Activated T-helper 2 cell treated with anti-CD3 and anti-CD28 coated beads, Interferon-gamma antibody, Interleukin-2, Interleukin-4, amounts not matched to agents 10 μg/mL and 5 μg/mL and 100 μg/mL, durations not matched to agents 14 hours and 24 hours and 36 hours (primary cell): ENCODE results near the gene MARCHF7. TPM values are rescaled to one million over a fixed set of nuclear protein-coding genes. Genes with fewer than 3 reads are reported as not detected.
"Not testable (repeated sequence)": the region's sequence is repeated elsewhere in the genome, so short reads cannot be mapped to it uniquely, and the experiment has no call there.

Source experiments
- DNase-seq: peaks from one replicate; pipeline ENCODE4 v3.0.0; 2021; ENCODE audit warnings: low spot score
- H3K27ac Mint-ChIP-seq: one replicate; pipeline ENCODE4 v1.8.0; 2021; ENCODE audit warnings: mixed read lengths
- H3K27me3 Mint-ChIP-seq: one replicate; pipeline ENCODE4 v1.8.0; 2021; ENCODE audit warnings: low read depth, mixed read lengths
- H3K36me3 Mint-ChIP-seq: one replicate; pipeline ENCODE4 v1.8.0; 2021; ENCODE audit warnings: low read depth, mixed read lengths
- H3K4me1 Mint-ChIP-seq: one replicate; pipeline ENCODE4 v1.8.0; 2021; ENCODE audit warnings: low read depth, mixed read lengths
- H3K4me3 Mint-ChIP-seq: one replicate; pipeline ENCODE4 v1.8.0; 2021; ENCODE audit warnings: low read depth, mild to moderate bottlenecking, moderate library complexity, mixed read lengths
- H3K9me3 Mint-ChIP-seq: one replicate; pipeline ENCODE4 v1.8.0; 2021; ENCODE audit warnings: mixed read lengths
- intact Hi-C: fragments of 100-400 bp; cut with micrococcal nuclease; formaldehyde crosslinking; loops from one replicate; pipeline ENCODE4 v1.15.1; 2023
- total RNA-seq: library from RNA; stranded (reverse); gene quantifications from 2 replicates; pipeline ENCODE4 v1.2.3, GENCODE V29; 2022

Gene MARCHF7
- total RNA-seq = 80.0 and 83.1 TPM in 2 replicates

DNA sequence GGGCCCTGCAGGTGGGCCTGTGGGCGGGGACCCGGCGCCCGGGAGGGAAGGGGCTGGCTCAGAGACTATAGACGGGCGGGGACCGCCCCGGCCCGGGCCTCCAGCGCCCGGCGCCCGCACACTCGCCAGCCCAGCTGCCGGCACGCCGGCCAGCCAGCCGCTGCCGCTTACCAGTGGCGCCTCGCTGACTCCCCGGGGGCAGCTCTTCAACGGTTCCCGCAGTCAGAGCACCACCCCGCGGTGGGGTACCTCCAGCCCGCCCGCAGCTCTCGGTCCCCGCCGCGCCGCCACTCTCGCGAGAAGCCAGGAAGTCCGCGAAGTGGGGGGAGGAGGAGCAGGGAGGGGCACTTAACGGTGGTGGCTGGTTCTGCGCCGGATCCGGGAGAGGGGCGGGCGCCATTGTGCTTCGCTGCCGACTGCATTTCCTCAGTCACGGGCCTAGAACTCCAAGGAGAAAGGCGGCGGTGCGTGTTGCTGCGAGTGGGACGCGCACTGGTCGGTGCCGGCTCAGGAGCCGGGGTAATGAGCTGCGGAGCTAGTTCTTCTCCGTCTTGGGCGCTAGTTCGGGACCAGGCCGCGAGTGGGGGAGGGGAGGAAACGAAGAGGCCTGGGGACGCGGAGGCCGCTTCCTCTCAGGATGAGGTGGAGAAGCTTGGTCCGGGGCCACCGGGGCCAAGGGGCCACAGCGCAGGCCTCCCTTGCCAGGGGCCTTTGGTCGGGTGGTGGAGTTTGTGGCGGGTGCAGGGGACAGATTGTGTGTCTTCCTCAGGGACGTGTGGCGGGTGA, at the start of gene MARCHF7:
MARCHF7 (plus strand) TSS at position 364 of the 786 bp plus-strand sequence. CDS start 16,517 bp downstream, outside the sequence.
- Mint-ChIP-seq H3K27me3 (no peaks in the 10 kb centered on the region), H3K9me3 (no peaks in the 10 kb centered on the region)
- intact Hi-C loops = loop anchor here (1.0 to 10.0 kb wide), 8 partner anchors 35 to 1255 kb away; partner anchors contain the start of genes BAZ2B, CCDC148, LY75 and PKP4

GRCh38 chr2:159667423-159667822, 44.9 kb upstream of the MARCHF7 start:
- H3K4me1 Mint-ChIP-seq, DNase-seq, intact Hi-C loops, H3K27me3 Mint-ChIP-seq, H3K9me3 Mint-ChIP-seq, H3K36me3 Mint-ChIP-seq, H3K4me3 Mint-ChIP-seq, H3K27ac Mint-ChIP-seq: not testable (repeated sequence)

More for the DNA sequence above, at the start of gene MARCHF7:
- H3K27ac Mint-ChIP-seq = peak within 1 kb of the TSS; percentile 99
- H3K4me3 Mint-ChIP-seq = peak within 1 kb of the TSS; percentile 99
- H3K36me3 Mint-ChIP-seq = peaks cover 58% of the 10 kb centered on the region
- peak; percentile 97 for DNase-seq
- H3K4me1 Mint-ChIP-seq = peaks cover 36% of the 10 kb centered on the region

- intact Hi-C loops = no loop called here
- H3K4me3 Mint-ChIP-seq = no peak overlapping the region
Measured at GRCh38 chr2:159671047-159671446, 41.3 kb upstream of the MARCHF7 start.

DNA sequence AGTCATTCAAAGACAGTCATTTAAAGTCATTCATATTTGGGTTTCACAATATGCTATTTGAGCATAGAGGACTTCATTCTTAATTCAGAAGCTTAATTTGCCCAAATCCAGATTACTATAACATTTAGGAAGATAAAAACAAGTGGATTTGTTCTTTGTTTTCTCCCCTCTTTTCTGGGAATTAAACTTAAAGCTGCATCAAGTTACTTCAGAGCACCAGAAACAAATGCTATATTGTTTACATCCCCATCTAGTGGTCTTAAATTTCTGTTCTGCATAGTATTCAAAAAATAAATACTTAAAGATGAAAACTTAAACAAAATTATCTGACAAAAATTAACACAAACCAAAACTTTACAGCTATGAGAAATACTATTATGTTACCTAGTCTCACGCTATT, 34.7 kb upstream of the MARCHF7 start:
- Mint-ChIP-seq H3K27ac (no peak overlapping the region), H3K27me3 (peaks cover 2% of the 10 kb centered on the region), H3K4me1 (no peaks in the 10 kb centered on the region)

More at GRCh38 chr2:159671047-159671446, 41.3 kb upstream of the MARCHF7 start:
- H3K4me1 Mint-ChIP-seq = no peaks in the 10 kb centered on the region
- no peaks in the 10 kb centered on the region for H3K36me3 Mint-ChIP-seq
- no peak overlapping the region for H3K27ac Mint-ChIP-seq
- H3K27me3 Mint-ChIP-seq = no peaks in the 10 kb centered on the region
- H3K9me3 Mint-ChIP-seq = no peaks in the 10 kb centered on the region
- DNase-seq = no peak

DNA sequence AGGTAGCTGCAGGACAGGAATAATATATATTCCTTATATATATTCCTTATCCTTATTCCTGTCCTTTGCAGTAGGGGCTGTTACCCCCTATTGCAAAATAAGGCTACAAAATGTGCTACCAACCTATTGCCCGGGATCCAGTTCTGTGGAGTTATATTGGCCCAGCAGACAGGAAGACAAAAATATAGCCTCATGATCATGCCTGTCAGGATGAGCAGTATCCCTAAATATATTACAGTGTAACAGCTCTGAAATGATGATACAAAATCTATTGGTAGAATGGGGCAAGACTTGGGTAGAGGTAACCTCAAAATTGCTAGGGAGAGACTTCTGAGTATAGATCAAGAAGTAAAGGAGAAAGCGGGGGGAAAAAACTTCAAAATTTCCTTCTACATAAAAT, 31.6 kb upstream of the MARCHF7 start:
- no peak overlapping the region for H3K27ac Mint-ChIP-seq
- no peak for DNase-seq
- intact Hi-C loops = no loop called here
- no peak overlapping the region for H3K4me3 Mint-ChIP-seq
- peaks cover 2% of the 10 kb centered on the region for H3K27me3 Mint-ChIP-seq
- no peaks in the 10 kb centered on the region for H3K36me3 Mint-ChIP-seq
- no peaks in the 10 kb centered on the region for H3K9me3 Mint-ChIP-seq
- no peaks in the 10 kb centered on the region for H3K4me1 Mint-ChIP-seq

More for the DNA sequence above, 34.7 kb upstream of the MARCHF7 start:
- no peak for DNase-seq
- Mint-ChIP-seq H3K4me3 (no peak overlapping the region), H3K9me3 (no peaks in the 10 kb centered on the region), H3K36me3 (no peaks in the 10 kb centered on the region)
- intact Hi-C loops = no loop called here

- H3K4me1 Mint-ChIP-seq = no peaks in the 10 kb centered on the region
- H3K36me3 Mint-ChIP-seq = no peaks in the 10 kb centered on the region
- peaks cover 2% of the 10 kb centered on the region for H3K27me3 Mint-ChIP-seq
- no peak for DNase-seq
- H3K9me3 Mint-ChIP-seq = no peaks in the 10 kb centered on the region
- H3K27ac Mint-ChIP-seq = no peak overlapping the region
- intact Hi-C loops = no loop called here
- H3K4me3 Mint-ChIP-seq = no peak overlapping the region
Measured at GRCh38 chr2:159683817-159684216, 28.5 kb upstream of the MARCHF7 start.

DNA sequence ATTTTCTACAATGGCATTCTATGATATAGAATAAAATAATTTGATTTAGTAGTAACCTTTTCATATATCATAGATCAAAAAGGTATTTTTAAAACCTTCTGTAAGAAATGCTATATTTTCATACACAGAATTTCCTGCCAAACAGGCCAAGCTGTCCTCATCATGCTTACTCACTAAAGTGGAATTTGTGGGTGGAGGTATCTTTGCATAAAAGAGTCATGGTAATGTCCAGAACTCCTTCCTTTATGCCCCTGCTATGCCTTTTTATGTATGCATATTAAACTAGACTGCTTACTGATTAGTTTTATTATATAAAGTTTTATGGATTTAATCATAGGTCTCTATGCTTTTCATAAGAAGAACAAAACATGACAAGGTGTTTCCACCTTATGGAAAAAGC, 27.5 kb upstream of the MARCHF7 start:
- Mint-ChIP-seq H3K4me1 (no peaks in the 10 kb centered on the region), H3K4me3 (no peak overlapping the region), H3K27me3 (peaks cover 2% of the 10 kb centered on the region), H3K36me3 (no peaks in the 10 kb centered on the region), H3K27ac (no peak overlapping the region), H3K9me3 (no peaks in the 10 kb centered on the region)
- intact Hi-C loops = no loop called here
- DNase-seq = no peak

DNA sequence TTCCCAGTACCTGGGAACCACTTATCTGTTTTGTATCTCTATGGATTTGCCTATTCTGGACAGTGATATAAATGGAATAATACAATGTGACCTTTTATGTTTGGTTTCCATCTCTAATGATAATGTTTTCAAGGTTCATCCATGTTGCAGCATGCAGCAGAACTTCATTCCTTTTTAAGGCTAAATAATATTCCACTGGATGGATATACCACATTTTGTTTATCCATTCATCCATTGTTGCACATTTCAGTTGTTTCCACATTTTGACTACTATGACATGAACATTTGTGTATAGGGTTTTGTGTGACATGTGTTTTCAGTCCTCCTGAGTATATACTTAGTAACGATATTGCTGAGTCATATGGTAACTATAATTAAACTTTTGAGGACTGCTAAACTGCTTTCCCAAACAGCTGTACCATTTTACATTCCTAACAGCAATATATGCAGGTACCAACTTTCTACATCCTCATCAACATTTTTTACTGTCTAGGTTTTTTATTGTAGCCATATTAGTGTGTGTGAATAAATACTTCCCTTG, 17.7 kb upstream of the MARCHF7 start:
- DNase-seq = no peak
- intact Hi-C loops = no loop called here
- no peaks in the 10 kb centered on the region for H3K27me3 Mint-ChIP-seq
- no peaks in the 10 kb centered on the region for H3K4me1 Mint-ChIP-seq
- no peak overlapping the region for H3K27ac Mint-ChIP-seq
- peaks cover 6% of the 10 kb centered on the region for H3K9me3 Mint-ChIP-seq
- peaks cover under 1% of the 10 kb centered on the region for H3K36me3 Mint-ChIP-seq
- no peak overlapping the region for H3K4me3 Mint-ChIP-seq

DNA sequence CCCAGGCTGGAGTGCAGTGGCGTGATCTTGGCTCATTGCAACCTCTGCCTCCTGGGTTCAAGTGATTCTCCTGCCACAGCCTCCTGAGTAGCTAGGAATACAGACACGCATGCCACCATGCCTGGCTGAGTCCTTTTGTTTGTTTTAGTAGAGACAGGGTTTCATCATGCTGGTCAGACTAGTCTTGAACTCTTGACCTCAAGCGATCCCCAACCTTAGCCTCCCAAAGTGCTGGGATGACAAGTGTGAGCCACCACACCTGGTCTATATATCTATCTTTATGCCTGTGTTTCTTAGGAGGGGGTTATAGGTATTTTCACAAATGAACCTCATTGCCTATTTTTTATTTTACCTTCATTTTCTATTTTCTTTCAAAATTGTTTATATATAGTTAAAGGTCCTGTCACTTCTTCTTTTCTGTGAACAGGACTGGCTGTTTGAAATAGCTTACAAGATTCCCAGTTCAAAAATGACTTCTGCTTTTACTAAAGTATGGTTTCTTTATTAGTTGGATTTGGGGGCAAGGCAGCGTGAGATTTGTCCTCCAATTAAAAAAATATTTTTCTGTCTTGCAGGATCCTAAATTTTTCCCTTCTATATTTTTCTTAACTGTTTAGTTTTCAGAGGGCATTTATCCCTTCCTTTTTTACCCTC, 16.4 kb upstream of the MARCHF7 start:
- DNase-seq = no peak
- Mint-ChIP-seq H3K36me3 (peaks cover 5% of the 10 kb centered on the region), H3K4me1 (no peaks in the 10 kb centered on the region), H3K27me3 (no peaks in the 10 kb centered on the region), H3K9me3 (peaks cover 6% of the 10 kb centered on the region), H3K27ac (no peak overlapping the region), H3K4me3 (no peak overlapping the region)
- intact Hi-C loops = no loop called here

- intact Hi-C loops = no loop called here
- no peaks in the 10 kb centered on the region for H3K27me3 Mint-ChIP-seq
Measured at GRCh38 chr2:159703491-159703890, 8.8 kb upstream of the MARCHF7 start.

GRCh38 chr2:159706385-159706980, 5.8 kb upstream of the MARCHF7 start:
- intact Hi-C loops = no loop called here
- peaks cover 18% of the 10 kb centered on the region for H3K36me3 Mint-ChIP-seq
- H3K4me1 Mint-ChIP-seq = peaks cover 15% of the 10 kb centered on the region
- H3K9me3 Mint-ChIP-seq = no peaks in the 10 kb centered on the region
- no peak for DNase-seq
- H3K4me3 Mint-ChIP-seq = no peak overlapping the region
- H3K27ac Mint-ChIP-seq = no peak overlapping the region
- no peaks in the 10 kb centered on the region for H3K27me3 Mint-ChIP-seq

More at GRCh38 chr2:159703491-159703890, 8.8 kb upstream of the MARCHF7 start:
- H3K4me1 Mint-ChIP-seq = peaks cover 10% of the 10 kb centered on the region
- no peak overlapping the region for H3K27ac Mint-ChIP-seq
- peaks cover 12% of the 10 kb centered on the region for H3K36me3 Mint-ChIP-seq
- DNase-seq = no peak
- no peak overlapping the region for H3K4me3 Mint-ChIP-seq
- H3K9me3 Mint-ChIP-seq = no peaks in the 10 kb centered on the region

- H3K4me1 Mint-ChIP-seq = peaks cover 19% of the 10 kb centered on the region
- H3K36me3 Mint-ChIP-seq = peaks cover 24% of the 10 kb centered on the region
- no peak for DNase-seq
- H3K27ac Mint-ChIP-seq = no peak overlapping the region
- H3K4me3 Mint-ChIP-seq = no peak overlapping the region
- no peaks in the 10 kb centered on the region for H3K27me3 Mint-ChIP-seq
- no peaks in the 10 kb centered on the region for H3K9me3 Mint-ChIP-seq
- intact Hi-C loops = no loop called here
Measured at GRCh38 chr2:159708066-159708760, 4.1 kb upstream of the MARCHF7 start.
